CD4-positive, alpha-beta T cell (primary cell): ENCODE measurements around the gene ZGLP1. TPM values are rescaled to one million over a fixed set of nuclear protein-coding genes. Genes with fewer than 3 reads are reported as not detected.

ENCODE experiments used
- ATAC-seq: fragments of 200-7000 bp; cut with Tn5 transposase; one replicate; pipeline ENCODE4 v1.10.0; 2022; ENCODE audit warnings: mild to moderate bottlenecking; ENCODE audit not compliant: poor library complexity
- CTCF ChIA-PET: fragments of 350-600 bp; sonication (Branson Sonifier 250); formaldehyde crosslinking; loops from one replicate; lab custom pipeline; 2021; ENCODE audit warnings: antibody characterized with exemption, inconsistent platforms; lab: Charles Lee
- POLR2A ChIA-PET: fragments of 350-600 bp; sonication (Branson Sonifier 250); formaldehyde crosslinking; loops from one replicate; lab custom pipeline; 2021; ENCODE audit warnings: antibody characterized with exemption, inconsistent platforms; lab: Charles Lee
- DNase-seq, 14 experiments: peaks; one replicate each; pipeline ENCODE4 v3.0.0-alpha.2; 2013 to 2020; ENCODE audit warnings: mixed read lengths in 2 of 14
- H3K27ac ChIP-seq, 2 donors: one replicate each; pipeline versions ENCODE4 v1.5.1 to v1.7.0; 2013; ENCODE audit warnings: low read length in 2 of 2, low read depth in 1 of 2, mild to moderate bottlenecking in 1 of 2
- H3K27me3 ChIP-seq, 2 experiments: 1 replicate in 1 of 2; 2 replicates in 1 of 2; pipeline versions ENCODE4 v1.6.1 to v1.7.0; 2013; ENCODE audit warnings: low read length in 2 of 2, control low read depth in 1 of 2, mild to moderate bottlenecking in 1 of 2, moderate library complexity in 1 of 2; ENCODE audit not compliant: insufficient read depth in 2 of 2, control insufficient read depth in 1 of 2
- H3K36me3 ChIP-seq: one replicate; pipeline ENCODE4 v1.6.1; 2013; ENCODE audit warnings: low read length, control low read depth; ENCODE audit not compliant: insufficient read depth
- H3K4me1 ChIP-seq: one replicate; pipeline ENCODE4 v1.6.1; 2013; ENCODE audit warnings: low read length, control low read depth; ENCODE audit not compliant: insufficient read depth
- H3K4me3 ChIP-seq: one replicate; pipeline ENCODE4 v1.5.1; 2013; ENCODE audit warnings: mild to moderate bottlenecking, low read length, moderate library complexity
- H3K9me3 ChIP-seq, 2 experiments: 1 replicate in 1 of 2; 2 replicates in 1 of 2; pipeline versions ENCODE4 v1.6.1 to v1.7.0; 2013; ENCODE audit warnings: low read length in 2 of 2, mild to moderate bottlenecking in 2 of 2, control low read depth in 1 of 2, moderate library complexity in 1 of 2; ENCODE audit not compliant: control insufficient read depth in 1 of 2, insufficient read depth in 1 of 2
- H3K27ac Mint-ChIP-seq: one replicate; pipeline ENCODE4 v1.8.0; 2020; ENCODE audit warnings: mixed read lengths
- H3K27me3 Mint-ChIP-seq: one replicate; pipeline ENCODE4 v1.8.0; 2021; ENCODE audit warnings: mixed read lengths
- H3K36me3 Mint-ChIP-seq: one replicate; pipeline ENCODE4 v1.8.0; 2021; ENCODE audit warnings: low read depth, mixed read lengths
- H3K4me1 Mint-ChIP-seq: one replicate; pipeline ENCODE4 v1.8.0; 2021; ENCODE audit warnings: low read depth, mixed read lengths
- H3K4me3 Mint-ChIP-seq: one replicate; pipeline ENCODE4 v1.8.0; 2020; ENCODE audit warnings: mild to moderate bottlenecking, mixed read lengths
- H3K9me3 Mint-ChIP-seq: one replicate; pipeline ENCODE4 v1.8.0; 2020; ENCODE audit warnings: mixed read lengths
- intact Hi-C, 2 experiments: fragments of 100-400 bp; cut with DNase I in 1 of 2; cut with micrococcal nuclease in 1 of 2; formaldehyde crosslinking; loops; one replicate each; pipeline versions ENCODE4 v1.15.1 to v1.9.0; 2023 to 2025; cut with DNase I, micrococcal nuclease
- total RNA-seq, 174 experiments: library from RNA in 2 of 174; stranded (reverse) in 2 of 174; gene quantifications; one replicate each; pipeline ENCODE4 v1.2.3 and lab custom pipeline; 2021 to 2026
- TF ChIP-seq, protein P1 (sequence below): fragments of 200-600 bp; IDR thresholded peaks from one replicate; pipeline ENCODE4 v1.8.0; 2022; ENCODE audit warnings: antibody characterized with exemption, mild to moderate bottlenecking

Gene ZGLP1
- total RNA-seq, 2 experiments from 2014 or later = 1.6 to 2.6 TPM

DNA sequence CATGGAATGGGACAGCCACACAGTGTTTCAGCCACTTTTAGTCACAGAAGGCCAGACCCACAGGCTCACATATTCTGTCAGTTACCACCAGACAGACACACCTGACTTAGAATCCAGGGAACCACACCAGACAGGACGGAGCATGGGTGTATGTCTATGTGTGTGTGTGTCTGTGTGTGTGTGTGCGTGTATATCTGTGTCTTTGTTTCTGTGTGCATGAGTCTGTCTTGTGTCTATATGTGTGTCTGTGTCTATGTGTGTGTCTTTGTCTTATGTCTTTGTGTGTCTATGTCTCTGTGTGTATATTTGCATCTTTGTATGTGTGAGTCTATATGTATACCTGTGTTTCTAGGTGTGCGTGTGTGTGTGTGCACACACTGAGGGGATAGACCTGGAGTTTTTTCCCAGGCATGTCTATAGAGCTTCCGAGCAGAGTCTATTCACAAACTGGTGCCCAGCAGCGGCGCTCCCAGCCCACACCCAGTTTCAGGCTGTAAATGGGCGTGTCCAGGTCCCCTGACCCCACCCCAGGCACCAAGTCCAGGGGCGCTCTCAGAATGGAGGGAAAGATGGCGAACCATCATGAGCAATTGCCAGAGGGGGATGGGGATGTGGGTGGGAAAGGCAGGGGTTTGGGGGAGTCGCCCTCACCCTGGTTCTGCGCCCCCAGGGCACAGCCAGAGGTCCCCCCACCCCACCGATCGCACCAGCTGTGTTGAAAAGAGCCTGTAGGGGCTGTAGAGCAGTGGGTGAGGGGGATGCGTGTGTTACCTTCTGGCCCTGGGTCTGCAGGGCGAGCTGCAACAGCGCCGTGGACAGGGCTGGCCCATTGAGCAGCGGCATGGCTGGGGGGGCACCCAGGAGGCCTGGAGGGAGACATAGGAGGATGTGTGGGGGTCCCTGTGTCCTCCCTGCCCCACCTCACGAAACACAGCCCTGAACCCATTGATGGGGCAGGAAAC lies 12.5 kb upstream of the ZGLP1 start:
- no peak overlapping the region for H3K4me3 Mint-ChIP-seq
- H3K27me3 ChIP-seq = no peaks in the 10 kb centered on the region
- no peak overlapping the region for H3K4me3 ChIP-seq
- H3K9me3 Mint-ChIP-seq = no peaks in the 10 kb centered on the region
- DNase-seq (peak in 1 of 14 experiments; percentile 10), ATAC-seq (no peak)
- intact Hi-C loops = no loop called here
- H3K36me3 Mint-ChIP-seq = peaks cover 53% of the 10 kb centered on the region
- no peak overlapping the region for H3K27ac Mint-ChIP-seq
- H3K4me1 ChIP-seq = no peaks in the 10 kb centered on the region
- H3K9me3 ChIP-seq = no peaks in the 10 kb centered on the region
- ChIA-PET CTCF (no interaction called here), POLR2A (no interaction called here)
- no peaks in the 10 kb centered on the region for H3K27me3 Mint-ChIP-seq
- H3K27ac ChIP-seq = no peak overlapping the region
- TF ChIP-seq, protein P1, sequence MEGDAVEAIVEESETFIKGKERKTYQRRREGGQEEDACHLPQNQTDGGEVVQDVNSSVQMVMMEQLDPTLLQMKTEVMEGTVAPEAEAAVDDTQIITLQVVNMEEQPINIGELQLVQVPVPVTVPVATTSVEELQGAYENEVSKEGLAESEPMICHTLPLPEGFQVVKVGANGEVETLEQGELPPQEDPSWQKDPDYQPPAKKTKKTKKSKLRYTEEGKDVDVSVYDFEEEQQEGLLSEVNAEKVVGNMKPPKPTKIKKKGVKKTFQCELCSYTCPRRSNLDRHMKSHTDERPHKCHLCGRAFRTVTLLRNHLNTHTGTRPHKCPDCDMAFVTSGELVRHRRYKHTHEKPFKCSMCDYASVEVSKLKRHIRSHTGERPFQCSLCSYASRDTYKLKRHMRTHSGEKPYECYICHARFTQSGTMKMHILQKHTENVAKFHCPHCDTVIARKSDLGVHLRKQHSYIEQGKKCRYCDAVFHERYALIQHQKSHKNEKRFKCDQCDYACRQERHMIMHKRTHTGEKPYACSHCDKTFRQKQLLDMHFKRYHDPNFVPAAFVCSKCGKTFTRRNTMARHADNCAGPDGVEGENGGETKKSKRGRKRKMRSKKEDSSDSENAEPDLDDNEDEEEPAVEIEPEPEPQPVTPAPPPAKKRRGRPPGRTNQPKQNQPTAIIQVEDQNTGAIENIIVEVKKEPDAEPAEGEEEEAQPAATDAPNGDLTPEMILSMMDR = no peak
- no peaks in the 10 kb centered on the region for H3K4me1 Mint-ChIP-seq
- H3K36me3 ChIP-seq = peaks cover 89% of the 10 kb centered on the region

DNA sequence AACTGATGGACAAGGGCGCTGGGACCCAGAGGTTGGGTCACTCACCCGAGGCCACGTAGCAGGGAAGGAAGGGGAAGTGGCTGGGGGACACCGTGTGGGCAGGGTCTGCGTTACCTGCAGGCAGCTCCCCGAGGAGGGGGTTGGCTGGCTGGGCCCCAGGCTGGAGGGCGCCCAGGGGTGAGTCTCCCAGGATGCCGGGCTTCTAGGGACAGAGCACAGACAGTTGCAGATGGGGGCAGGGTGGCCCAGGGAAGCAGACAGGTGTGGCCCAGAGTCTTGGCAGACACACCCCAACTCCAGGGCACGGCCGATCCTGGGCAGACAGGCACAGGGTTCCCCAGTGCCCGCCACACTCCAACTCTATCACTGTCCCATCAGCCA lies 11.8 kb upstream of the ZGLP1 start:
- POLR2A ChIA-PET = interaction anchor here (0.6 kb wide), 1 partner anchor 1417 kb away, joined by 3 read pairs; the partner anchor contains the start of gene ZNF823
- Histone ChIP-seq H3K36me3 (peaks cover 87% of the 10 kb centered on the region), H3K27me3 (no peaks in the 10 kb centered on the region), H3K4me3 (no peak overlapping the region), H3K4me1 (peaks cover 1% of the 10 kb centered on the region), H3K9me3 (no peaks in the 10 kb centered on the region), H3K27ac (no peak overlapping the region)
- intact Hi-C loops = no loop called here
- TF ChIP-seq, protein P1 = no peak
- DNase-seq (peak in 1 of 14 experiments; percentile 12), ATAC-seq (no peak)
- CTCF ChIA-PET = no interaction called here
- Mint-ChIP-seq H3K27me3 (no peaks in the 10 kb centered on the region), H3K36me3 (peaks cover 54% of the 10 kb centered on the region), H3K27ac (no peak overlapping the region), H3K4me1 (peaks cover 1% of the 10 kb centered on the region), H3K9me3 (no peaks in the 10 kb centered on the region), H3K4me3 (no peak overlapping the region)

DNA sequence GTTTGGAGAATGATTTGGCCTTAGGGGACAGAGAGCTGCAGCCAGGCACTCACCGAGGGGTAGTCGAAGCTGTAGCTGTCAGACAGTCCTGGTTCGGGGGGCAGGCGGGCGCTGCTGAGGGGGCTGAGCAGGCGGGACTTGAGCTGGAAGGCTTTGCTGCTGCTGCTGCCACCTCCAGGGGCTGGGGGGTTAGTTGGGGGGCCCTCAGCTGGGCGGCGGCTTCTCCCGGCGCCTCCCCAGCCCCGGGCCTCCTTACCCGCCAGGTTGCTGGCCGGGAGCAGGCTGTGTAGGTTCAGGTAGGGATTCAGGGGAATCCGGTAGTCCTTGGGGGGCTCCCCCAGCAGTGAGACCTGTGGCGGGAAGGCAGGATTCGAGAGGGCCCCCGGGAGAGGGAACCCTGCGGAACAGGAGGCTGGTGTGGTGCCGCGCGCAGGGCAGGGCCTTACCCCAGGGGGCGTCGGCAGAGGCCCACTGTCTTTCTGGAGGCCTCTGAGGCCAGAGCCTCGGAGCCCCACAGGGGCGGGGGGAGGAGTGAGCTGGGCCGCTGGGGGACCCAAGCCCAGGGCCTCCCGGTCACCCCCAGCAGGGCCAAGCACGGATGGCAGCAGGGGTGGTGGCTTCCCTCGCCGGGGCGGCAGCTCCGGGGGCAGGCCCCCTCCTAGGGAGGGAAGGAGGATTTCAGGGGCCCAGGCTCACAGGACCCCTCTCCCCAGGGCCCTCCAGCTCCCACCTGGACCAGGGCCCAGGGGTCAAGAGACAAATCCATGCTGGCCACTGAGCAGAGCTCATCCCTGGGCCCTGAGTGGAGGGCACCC lies 11.2 kb upstream of the ZGLP1 start:
- CTCF ChIA-PET = interaction anchor here (0.7 kb wide), 1 partner anchor 47 kb away, joined by 3 read pairs; no protein-coding TSS in a partner anchor
- no peaks in the 10 kb centered on the region for H3K9me3 ChIP-seq
- peaks cover 7% of the 10 kb centered on the region for H3K4me1 ChIP-seq
- POLR2A ChIA-PET = interaction anchor here (0.6 kb wide), 1 partner anchor 1418 kb away, joined by 3 read pairs; the partner anchor contains the start of gene ZNF823
- Mint-ChIP-seq H3K4me3 (no peak overlapping the region), H3K9me3 (no peaks in the 10 kb centered on the region), H3K4me1 (peaks cover 7% of the 10 kb centered on the region), H3K27ac (no peak overlapping the region), H3K27me3 (no peaks in the 10 kb centered on the region), H3K36me3 (peaks cover 59% of the 10 kb centered on the region)
- peak in 1 of 14 experiments; percentile 15 for DNase-seq
- no peaks in the 10 kb centered on the region for H3K27me3 ChIP-seq
- peaks cover 82% of the 10 kb centered on the region for H3K36me3 ChIP-seq
- intact Hi-C loops = no loop called here
- no peak for ATAC-seq
- no peak overlapping the region for H3K4me3 ChIP-seq
- TF ChIP-seq, protein P1 = no peak
- no peak overlapping the region for H3K27ac ChIP-seq
